H7 (cell line): ENCODE data around the gene NDUFAF5. TPM values are rescaled to one million over a fixed set of nuclear protein-coding genes. Genes with fewer than 3 reads are reported as not detected.

ENCODE experiments used
- DNase-seq: peaks from one replicate; pipeline ENCODE4 v3.0.0; 2012
- H3K27me3 ChIP-seq: 2 replicates; pipeline ENCODE4 v1.6.0; 2011; ENCODE audit warnings: mild to moderate bottlenecking, low read length; ENCODE audit not compliant: control insufficient read depth, insufficient read depth
- H3K36me3 ChIP-seq: replicated peaks from 2 replicates; pipeline ENCODE4 v1.5.1; 2011; ENCODE audit warnings: low read length; ENCODE audit not compliant: control insufficient read depth, insufficient read depth
- H3K4me3 ChIP-seq: 2 replicates; pipeline ENCODE4 v1.5.1; 2011; ENCODE audit warnings: low read depth, mild to moderate bottlenecking, control low read depth, low read length, moderate library complexity; ENCODE audit not compliant: insufficient read depth
- total RNA-seq: library from RNA; depleted of rRNA; stranded (reverse); fragments of >200 nt; shearing (Covaris generic); gene quantifications from 2 replicates; pipeline ENCODE4 v1.2.3, GENCODE V29; 2014; rRNA removed

NDUFAF5 gene
- total RNA-seq, 1 experiment from 2014 or later: 23.7 TPM

- H3K36me3 ChIP-seq: no peaks in the 10 kb centered on the region
- no peak overlapping the region for H3K4me3 ChIP-seq
- no peak for DNase-seq
- H3K27me3 ChIP-seq: no peaks in the 10 kb centered on the region
Measured at GRCh38 chr20:13858871-13859270, 74.0 kb downstream of the NDUFAF5 start.

GRCh38 chr20:13862245-13862644 lies 77.4 kb downstream of the NDUFAF5 start:
- H3K4me3 ChIP-seq: no peak overlapping the region
- H3K36me3 ChIP-seq: no peaks in the 10 kb centered on the region
- no peak for DNase-seq
- no peaks in the 10 kb centered on the region for H3K27me3 ChIP-seq

GRCh38 chr20:13863244-13863643 lies 78.4 kb downstream of the NDUFAF5 start:
- no peaks in the 10 kb centered on the region for H3K36me3 ChIP-seq
- H3K4me3 ChIP-seq: no peak overlapping the region
- H3K27me3 ChIP-seq: no peaks in the 10 kb centered on the region
- no peak for DNase-seq

- Histone ChIP-seq H3K36me3 (no peaks in the 10 kb centered on the region), H3K4me3 (no peak overlapping the region), H3K27me3 (no peaks in the 10 kb centered on the region)
- DNase-seq: no peak
Measured at GRCh38 chr20:13865156-13865555, 80.3 kb downstream of the NDUFAF5 start.

- no peaks in the 10 kb centered on the region for H3K36me3 ChIP-seq
- DNase-seq: no peak
- H3K27me3 ChIP-seq: no peaks in the 10 kb centered on the region
- no peak overlapping the region for H3K4me3 ChIP-seq
Measured at GRCh38 chr20:13865791-13866351, 81.0 kb downstream of the NDUFAF5 start.

- DNase-seq: no peak
- H3K27me3 ChIP-seq: no peaks in the 10 kb centered on the region
- H3K4me3 ChIP-seq: no peak overlapping the region
- no peaks in the 10 kb centered on the region for H3K36me3 ChIP-seq
Measured at GRCh38 chr20:13868331-13868730, 83.5 kb downstream of the NDUFAF5 start.

- peak; percentile 37 for DNase-seq
- H3K27me3 ChIP-seq: no peaks in the 10 kb centered on the region
- H3K4me3 ChIP-seq: no peak overlapping the region
- no peaks in the 10 kb centered on the region for H3K36me3 ChIP-seq
Measured at GRCh38 chr20:13870170-13870748, 85.4 kb downstream of the NDUFAF5 start.

Other genes with a start within 250 kb of the NDUFAF5 start
- gene TASP1, start 146.1 kb upstream of the NDUFAF5 start, total RNA-seq: 6.9 and 7.9 TPM in 2 replicates
- 7.4 and 15.8 TPM in 2 replicates for gene ESF1, start 109 bp upstream of the NDUFAF5 start, total RNA-seq
- not detected in 2 replicates for gene SEL1L2, start 205.6 kb downstream of the NDUFAF5 start, total RNA-seq
- gene MACROD2, start 210.5 kb downstream of the NDUFAF5 start, total RNA-seq: 1.5 and 2.2 TPM in 2 replicates